HUES48 (cell line): ENCODE measurements around the gene CLNK.
A peak's percentile ranks its signal among the peaks of the same experiment; 100 is the strongest.

ENCODE experiments used
- H3K27ac ChIP-seq: one replicate; pipeline ENCODE4 v1.7.0; 2013; ENCODE audit warnings: low read depth, low read length, inconsistent platforms
- H3K27me3 ChIP-seq: 2 replicates; pipeline ENCODE4 v1.6.1; 2013; ENCODE audit warnings: mild to moderate bottlenecking, low read length; ENCODE audit not compliant: control insufficient read depth, insufficient read depth
- H3K36me3 ChIP-seq: 2 replicates; pipeline ENCODE4 v1.6.1; 2013; ENCODE audit warnings: low read length; ENCODE audit not compliant: control insufficient read depth, insufficient read depth
- H3K4me1 ChIP-seq: 2 replicates; pipeline ENCODE4 v1.6.1; 2013; ENCODE audit warnings: mild to moderate bottlenecking, low read length; ENCODE audit not compliant: control insufficient read depth, insufficient read depth
- H3K4me3 ChIP-seq: 2 replicates; pipeline ENCODE4 v1.5.1; 2013; ENCODE audit warnings: mild to moderate bottlenecking, low read depth, low read length
- H3K9ac ChIP-seq: 2 replicates; pipeline ENCODE4 v1.6.1; 2013; ENCODE audit warnings: mild to moderate bottlenecking, low read depth, low read length, moderate library complexity
- H3K9me3 ChIP-seq: 2 replicates; pipeline ENCODE4 v1.6.1; 2013; ENCODE audit warnings: low read length; ENCODE audit not compliant: control insufficient read depth, insufficient read depth

Gene CLNK

GRCh38 chr4:10482913-10483312, 201.7 kb downstream of the CLNK start:
- H3K9me3 ChIP-seq: no peaks in the 10 kb centered on the region
- no peaks in the 10 kb centered on the region for H3K27me3 ChIP-seq
- H3K36me3 ChIP-seq: no peaks in the 10 kb centered on the region
- H3K4me1 ChIP-seq: peaks cover 4% of the 10 kb centered on the region; the same call in 1 of the 2 replicates
- no peak overlapping the region for H3K27ac ChIP-seq
- no peak overlapping the region for H3K9ac ChIP-seq
- H3K4me3 ChIP-seq: no peak overlapping the region

- Histone ChIP-seq H3K27me3 (no peaks in the 10 kb centered on the region), H3K9me3 (no peaks in the 10 kb centered on the region), H3K27ac (no peak overlapping the region), H3K36me3 (no peaks in the 10 kb centered on the region), H3K4me1 (peaks cover 4% of the 10 kb centered on the region; the same call in 1 of the 2 replicates), H3K4me3 (no peak overlapping the region), H3K9ac (no peak overlapping the region)
Measured at GRCh38 chr4:10480616-10481015, 204.0 kb downstream of the CLNK start.

GRCh38 chr4:10478621-10479020, 205.9 kb downstream of the CLNK start:
- H3K4me1 ChIP-seq: peaks cover 4% of the 10 kb centered on the region; the same call in 1 of the 2 replicates
- no peaks in the 10 kb centered on the region for H3K27me3 ChIP-seq
- no peak overlapping the region for H3K4me3 ChIP-seq
- no peaks in the 10 kb centered on the region for H3K9me3 ChIP-seq
- H3K9ac ChIP-seq: no peak overlapping the region
- no peaks in the 10 kb centered on the region for H3K36me3 ChIP-seq
- H3K27ac ChIP-seq: no peak overlapping the region

GRCh38 chr4:10470505-10470904, 214.1 kb downstream of the CLNK start:
- no peak overlapping the region for H3K27ac ChIP-seq
- no peak overlapping the region for H3K4me3 ChIP-seq
- H3K9me3 ChIP-seq: no peaks in the 10 kb centered on the region
- H3K9ac ChIP-seq: no peak overlapping the region
- no peaks in the 10 kb centered on the region for H3K36me3 ChIP-seq
- H3K4me1 ChIP-seq: no peaks in the 10 kb centered on the region
- H3K27me3 ChIP-seq: no peaks in the 10 kb centered on the region; the same call in 1 of the 2 replicates

DNA sequence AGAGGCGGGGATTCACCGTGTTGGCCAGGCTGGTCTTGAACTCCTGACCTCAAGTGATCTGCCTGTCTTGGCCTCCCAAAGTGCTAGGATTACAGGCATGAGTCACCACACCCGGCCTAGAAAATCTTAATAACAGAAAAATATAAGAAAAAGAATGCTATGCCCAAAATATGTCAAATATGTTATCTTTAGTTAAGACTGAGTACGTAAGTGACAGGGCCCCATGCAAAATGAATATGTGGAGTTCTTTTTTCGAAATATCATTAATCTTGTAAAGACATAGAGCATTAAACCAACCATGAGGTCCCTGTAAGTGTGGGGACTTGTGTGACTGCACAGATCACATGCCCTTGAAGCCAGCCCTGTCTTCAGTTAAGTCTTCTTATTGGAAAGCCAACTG, 218.4 kb downstream of the CLNK start:
- no peaks in the 10 kb centered on the region for H3K9me3 ChIP-seq
- H3K4me3 ChIP-seq: no peak overlapping the region
- H3K4me1 ChIP-seq: peaks cover 6% of the 10 kb centered on the region; the same call in 1 of the 2 replicates
- no peaks in the 10 kb centered on the region for H3K36me3 ChIP-seq
- H3K9ac ChIP-seq: no peak overlapping the region
- peaks cover 31% of the 10 kb centered on the region for H3K27me3 ChIP-seq
- H3K27ac ChIP-seq: no peak overlapping the region

DNA sequence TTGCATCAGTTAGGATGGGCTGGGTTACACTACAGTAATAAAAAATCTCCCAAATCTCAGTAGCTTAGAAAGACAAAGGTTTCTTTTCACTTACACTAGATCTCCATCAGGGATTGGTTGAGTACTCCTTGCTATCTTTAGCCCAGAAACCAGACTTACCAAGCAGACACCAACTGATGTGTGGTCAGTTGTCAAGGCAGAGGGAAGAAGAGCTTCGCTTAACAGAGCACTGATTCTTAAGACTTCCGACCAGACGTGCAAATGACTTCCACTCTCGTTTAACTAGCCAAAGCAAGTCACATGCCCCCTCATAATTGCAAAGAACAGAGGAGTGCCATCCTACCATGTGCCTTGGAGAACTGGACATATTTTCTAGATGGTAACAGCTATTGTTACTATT, 221.7 kb downstream of the CLNK start:
- Histone ChIP-seq H3K4me3 (no peak overlapping the region), H3K9me3 (no peaks in the 10 kb centered on the region), H3K27ac (no peak overlapping the region), H3K36me3 (no peaks in the 10 kb centered on the region), H3K27me3 (peaks cover 64% of the 10 kb centered on the region), H3K4me1 (peaks cover 11% of the 10 kb centered on the region), H3K9ac (no peak overlapping the region)

GRCh38 chr4:10461850-10462400, 222.6 kb downstream of the CLNK start:
- H3K27ac ChIP-seq: no peak overlapping the region
- H3K9me3 ChIP-seq: no peaks in the 10 kb centered on the region
- peaks cover 14% of the 10 kb centered on the region for H3K4me1 ChIP-seq
- H3K36me3 ChIP-seq: no peaks in the 10 kb centered on the region
- H3K27me3 ChIP-seq: peaks cover 70% of the 10 kb centered on the region
- peak overlapping the region; percentile 84 for H3K4me3 ChIP-seq
- peak overlapping the region; percentile 51; the same call in 1 of the 2 replicates for H3K9ac ChIP-seq

- Histone ChIP-seq H3K27me3 (peaks cover 73% of the 10 kb centered on the region), H3K9me3 (no peaks in the 10 kb centered on the region), H3K27ac (no peak overlapping the region), H3K9ac (peak overlapping the region; percentile 51; the same call in 1 of the 2 replicates), H3K4me3 (peak overlapping the region; percentile 84), H3K4me1 (peaks cover 15% of the 10 kb centered on the region), H3K36me3 (no peaks in the 10 kb centered on the region)
Measured at GRCh38 chr4:10461091-10461849, 223.3 kb downstream of the CLNK start.

- no peak overlapping the region for H3K4me3 ChIP-seq
Measured at GRCh38 chr4:10460313-10461047, 224.1 kb downstream of the CLNK start.

GRCh38 chr4:10459305-10459704, 225.3 kb downstream of the CLNK start:
- H3K4me1 ChIP-seq: peaks cover 33% of the 10 kb centered on the region

More at GRCh38 chr4:10460313-10461047, 224.1 kb downstream of the CLNK start:
- peaks cover 81% of the 10 kb centered on the region for H3K27me3 ChIP-seq
- H3K36me3 ChIP-seq: no peaks in the 10 kb centered on the region
- H3K9ac ChIP-seq: no peak overlapping the region
- peaks cover 23% of the 10 kb centered on the region for H3K4me1 ChIP-seq
- H3K27ac ChIP-seq: no peak overlapping the region
- no peaks in the 10 kb centered on the region for H3K9me3 ChIP-seq

DNA sequence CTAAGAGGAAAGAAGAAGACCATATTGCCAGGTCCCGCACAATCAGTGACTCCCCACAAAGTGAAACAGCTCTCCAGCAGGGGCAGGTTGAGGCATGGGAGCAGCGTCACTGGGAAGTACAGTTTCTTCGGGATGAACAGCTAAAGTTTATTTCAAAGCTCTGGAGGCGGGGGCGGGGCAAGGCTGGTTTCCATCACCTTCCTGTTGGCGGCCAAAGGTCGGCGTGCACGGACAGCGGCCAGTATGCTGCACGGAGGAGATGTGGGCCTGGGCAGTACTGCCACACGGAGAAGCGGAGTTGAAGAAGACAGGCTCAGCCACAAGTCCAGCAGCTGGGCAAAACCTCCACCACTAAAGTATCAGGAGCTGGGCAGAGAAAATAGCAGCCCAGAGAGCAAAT, 226.4 kb downstream of the CLNK start:
- no peak overlapping the region for H3K9ac ChIP-seq
- H3K27me3 ChIP-seq: peaks cover 82% of the 10 kb centered on the region

More at GRCh38 chr4:10459305-10459704, 225.3 kb downstream of the CLNK start:
- no peak overlapping the region for H3K4me3 ChIP-seq
- H3K9me3 ChIP-seq: no peaks in the 10 kb centered on the region
- H3K36me3 ChIP-seq: peaks cover 3% of the 10 kb centered on the region; the same call in 1 of the 2 replicates
- no peak overlapping the region for H3K9ac ChIP-seq
- H3K27me3 ChIP-seq: peaks cover 91% of the 10 kb centered on the region
- no peak overlapping the region for H3K27ac ChIP-seq

More for the DNA sequence above, 226.4 kb downstream of the CLNK start:
- Histone ChIP-seq H3K36me3 (peaks cover 8% of the 10 kb centered on the region), H3K4me1 (peaks cover 33% of the 10 kb centered on the region), H3K4me3 (no peak overlapping the region; the same call in 1 of the 2 replicates), H3K27ac (no peak overlapping the region), H3K9me3 (no peaks in the 10 kb centered on the region)
